ENCODE results near the gene VCX2. TPM values are rescaled to one million over a fixed set of nuclear protein-coding genes. Genes with fewer than 3 reads are reported as not detected.

Gene VCX2
- total and polyA plus RNA-seq, 9 of the 15 experiments (the other 6 are each of a cell fraction or from before 2014, with no cell fraction given), result not detected

DNA sequence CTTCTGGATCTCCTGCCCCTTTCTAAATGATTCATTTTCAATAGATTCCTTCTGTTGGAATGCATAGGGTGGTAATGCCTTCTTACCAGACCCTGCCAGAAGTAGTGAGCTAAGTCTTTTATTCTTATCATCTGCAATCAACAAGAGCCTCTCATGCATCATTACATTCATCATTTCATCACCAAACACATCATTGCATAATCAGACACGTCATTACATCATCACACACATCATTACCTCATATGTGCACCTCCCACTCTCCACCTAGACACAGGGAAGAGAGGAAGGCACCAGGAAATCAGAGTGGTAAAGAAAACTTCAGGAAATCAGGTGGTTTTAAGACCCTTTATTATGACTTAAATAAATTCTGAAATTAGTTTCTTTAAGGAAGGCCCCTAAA is 45.0 kb downstream of the VCX2 start:
- no CpG with 5 or more reads among the region's 1 CpG for WGBS (ENCODE audit: insufficient coverage, low coverage, missing lambda C conversion rate)
- Histone ChIP-seq H3K36me3 (ENCODE audit: control insufficient read depth, insufficient read depth, low read length) (no peaks in the 10 kb centered on the region), H4K20me1 (replicated peaks; ENCODE audit: control insufficient read depth, insufficient read depth, low read length) (no peaks in the 10 kb centered on the region), H3K4me3 (no peak overlapping the region), H3K9ac (ENCODE audit: insufficient read depth in 1 of 2, low read depth in 2 of 2, low read length in 2 of 2) (no peak overlapping the region), H3K27ac (ENCODE audit: extremely low read depth, low read depth, low read length) (no peak overlapping the region), H3K4me1 (replicated peaks in 1 of 2; ENCODE audit: control insufficient read depth in 2 of 2, insufficient read depth in 2 of 2, low read length in 2 of 2) (no peaks in the 10 kb centered on the region), H3K9me1 (ENCODE audit: control insufficient read depth, insufficient read depth, low read length) (no peaks in the 10 kb centered on the region), H3K4me2 (ENCODE audit: insufficient read depth, low read length) (no peak overlapping the region), H3K9me3 (replicated peaks; ENCODE audit: control insufficient read depth, insufficient read depth, low read depth, low read length) (no peaks in the 10 kb centered on the region), H3K27me3 (ENCODE audit: control insufficient read depth in 2 of 2, insufficient read depth in 2 of 2, low read length in 2 of 2) (no peaks in the 10 kb centered on the region), H2AFZ (ENCODE audit: low read depth, low read length) (no peak overlapping the region), H3K79me2 (ENCODE audit: control insufficient read depth, insufficient read depth, low read length) (no peaks in the 10 kb centered on the region)
- intact Hi-C loops (cut with micrococcal nuclease) (no loop called here), in situ Hi-C loops (cut with MboI) (no loop called here)
- TF ChIP-seq, protein P1, sequence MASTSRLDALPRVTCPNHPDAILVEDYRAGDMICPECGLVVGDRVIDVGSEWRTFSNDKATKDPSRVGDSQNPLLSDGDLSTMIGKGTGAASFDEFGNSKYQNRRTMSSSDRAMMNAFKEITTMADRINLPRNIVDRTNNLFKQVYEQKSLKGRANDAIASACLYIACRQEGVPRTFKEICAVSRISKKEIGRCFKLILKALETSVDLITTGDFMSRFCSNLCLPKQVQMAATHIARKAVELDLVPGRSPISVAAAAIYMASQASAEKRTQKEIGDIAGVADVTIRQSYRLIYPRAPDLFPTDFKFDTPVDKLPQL (IDR thresholded peaks at IDR 0.05; ENCODE audit: extremely low read depth, insufficient read length), result no peak
- TF ChIP-seq ZNF778 (CRISPR knock-in tag; IDR thresholded peaks at IDR 0.05), result no peak
- no peak for TF ChIP-seq MYNN (IDR thresholded peaks at IDR 0.05)
- no peak for TF ChIP-seq MYNN (CRISPR knock-in tag; IDR thresholded peaks at IDR 0.05)
- TF ChIP-seq STAG1 (CRISPR knock-in tag; IDR thresholded peaks at IDR 0.05; ENCODE audit: borderline replicate concordance), result no peak
- TF ChIP-seq, protein P2, sequence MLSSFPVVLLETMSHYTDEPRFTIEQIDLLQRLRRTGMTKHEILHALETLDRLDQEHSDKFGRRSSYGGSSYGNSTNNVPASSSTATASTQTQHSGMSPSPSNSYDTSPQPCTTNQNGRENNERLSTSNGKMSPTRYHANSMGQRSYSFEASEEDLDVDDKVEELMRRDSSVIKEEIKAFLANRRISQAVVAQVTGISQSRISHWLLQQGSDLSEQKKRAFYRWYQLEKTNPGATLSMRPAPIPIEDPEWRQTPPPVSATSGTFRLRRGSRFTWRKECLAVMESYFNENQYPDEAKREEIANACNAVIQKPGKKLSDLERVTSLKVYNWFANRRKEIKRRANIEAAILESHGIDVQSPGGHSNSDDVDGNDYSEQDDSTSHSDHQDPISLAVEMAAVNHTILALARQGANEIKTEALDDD (IDR thresholded peaks at IDR 0.05), result no peak
- no peak for TF ChIP-seq KDM5B (IDR thresholded peaks at IDR 0.05; ENCODE audit: insufficient replicate concordance, low read depth, low read length)
- no peak for TF ChIP-seq HDGF (IDR thresholded peaks at IDR 0.05)
- no peak for TF ChIP-seq MTA3 (IDR thresholded peaks at IDR 0.05; ENCODE audit: borderline replicate concordance)
- TF ChIP-seq CBX2 (IDR thresholded peaks at IDR 0.05; ENCODE audit: insufficient read depth, low read length, poor library complexity, severe bottlenecking), result no peak
- no peak for TF ChIP-seq ZSCAN32 (CRISPR knock-in tag; IDR thresholded peaks at IDR 0.05)
- TF ChIP-seq SMARCA5 (IDR thresholded peaks at IDR 0.05), result no peak
- no peak for TF ChIP-seq PCBP1 (IDR thresholded peaks at IDR 0.05; ENCODE audit: low read depth, low read length, poor library complexity, severe bottlenecking)
- TF ChIP-seq POLR2H (tag; IDR thresholded peaks at IDR 0.05; ENCODE audit: low read depth), result no peak
- TF ChIP-seq MYC (IDR thresholded peaks at IDR 0.05; ENCODE audit: low read depth, low read length), result no peak
- TF ChIP-seq MYC (CRISPR knock-in tag; IDR thresholded peaks at IDR 0.05; ENCODE audit: borderline replicate concordance, low read depth), result no peak
- no peak for TF ChIP-seq NFIX (CRISPR knock-in tag; IDR thresholded peaks at IDR 0.05; ENCODE audit: low read depth)
- TF ChIP-seq ZC3H11A (IDR thresholded peaks at IDR 0.05; ENCODE audit: low read depth, low read length), result no peak
- TF ChIP-seq ZFP36 (IDR thresholded peaks at IDR 0.05; ENCODE audit: low read depth, low read length, partially characterized antibody), result no peak
- no peak for TF ChIP-seq ZNF134 (CRISPR knock-in tag; conservative IDR thresholded peaks at IDR 0.05)
- no peak for TF ChIP-seq ZNF408 (CRISPR knock-in tag; IDR thresholded peaks at IDR 0.05; ENCODE audit: low read depth)
- no peak for TF ChIP-seq TCF3 (CRISPR knock-in tag; IDR thresholded peaks at IDR 0.05)
- DNase-seq (ENCODE audit: extremely low read depth in 1 of 4, low spot score in 3 of 4), result no peak
- FAIRE-seq, result no peak
- ChIA-PET CTCF (ENCODE audit: low intra/inter-chr PET ratio) (interaction anchor here (0.6 kb wide), 1 partner anchor 533 kb away, joined by 3 read pairs; no protein-coding TSS in a partner anchor), POLR2A (no interaction called here)
- no peak for ATAC-seq
- no TSS peak for BruUV-seq (replicated peaks)

Measured in K562 (cell line).